Left lung (tissue), 10 donors: ENCODE results near the gene CNDP1. TPM values are rescaled to one million over a fixed set of nuclear protein-coding genes. Genes with fewer than 3 reads are reported as not detected.

Experiments
- ATAC-seq: fragments of 200-7000 bp; cut with Tn5 transposase; one replicate; pipeline ENCODE4 v1.9.1; 2020; ENCODE audit warnings: moderate library complexity
- DNase-seq, 4 donors: peaks; one replicate each; pipeline ENCODE4 v3.0.0-alpha.2; 2013 to 2020
- H3K27ac ChIP-seq, 2 donors: fragments of 200-600 bp; sonication (generic) in 1 of 2; one replicate each; pipeline versions ENCODE4 v1.5.0 to v1.8.0; 2020 to 2021
- H3K27me3 ChIP-seq, 2 donors: fragments of 200-600 bp; sonication (generic) in 1 of 2; one replicate each; pipeline versions ENCODE4 v1.5.0 to v1.8.0; 2020 to 2021
- H3K36me3 ChIP-seq, 2 donors: fragments of 200-600 bp; sonication (generic) in 1 of 2; one replicate each; pipeline versions ENCODE4 v1.5.0 to v1.8.0; 2020 to 2021
- H3K4me1 ChIP-seq, 2 donors: fragments of 200-600 bp; one replicate each; pipeline ENCODE4 v1.8.0; 2021
- H3K4me3 ChIP-seq, 2 donors: fragments of 200-600 bp; sonication (generic) in 1 of 2; one replicate each; pipeline versions ENCODE4 v1.5.0 to v1.8.0; 2020 to 2021; ENCODE audit warnings: mild to moderate bottlenecking in 1 of 2
- H3K9me3 ChIP-seq, 2 donors: fragments of 200-600 bp; sonication (generic) in 1 of 2; one replicate each; pipeline versions ENCODE4 v1.5.0 to v1.8.0; 2020 to 2021
- intact Hi-C, 2 donors: fragments of 100-400 bp; cut with DNase I; formaldehyde crosslinking; loops; one replicate each; pipeline versions ENCODE4 v1.11.2 to v1.14.2; 2022
- polyA plus RNA-seq, 6 donors: library from polyadenylated mRNA; unstranded; fragments of 120-200 nt; gene quantifications; one replicate each; pipeline ENCODE4 v1.2.1, GENCODE V29; 2013; ENCODE audit not compliant: insufficient read length in 6 of 6
- total RNA-seq, 2 donors: library from RNA; stranded (reverse); fragmentation: NEBNext Ultra II Directional; extraction: Animal tissue kit (Norgen Biotek cat#: 25700); gene quantifications; one replicate each; pipeline ENCODE4 v1.2.1, GENCODE V29; 2021
- TF ChIP-seq, protein P1 (sequence below), 2 donors: fragments of 200-600 bp; sonication (generic) in 1 of 2; IDR thresholded peaks; one replicate each; pipeline versions ENCODE4 v1.5.0 to v1.8.0; 2021; ENCODE audit warnings: antibody characterized with exemption in 2 of 2
- donor health status: DM: no; HTN: yes; CAD: no.
- donor health status: DM: no; HTN: no; CAD: no.

Gene CNDP1
- total and polyA plus RNA-seq, 8 donors = 0.20 to 0.56 (median 0.37) TPM; not detected in 2

DNA sequence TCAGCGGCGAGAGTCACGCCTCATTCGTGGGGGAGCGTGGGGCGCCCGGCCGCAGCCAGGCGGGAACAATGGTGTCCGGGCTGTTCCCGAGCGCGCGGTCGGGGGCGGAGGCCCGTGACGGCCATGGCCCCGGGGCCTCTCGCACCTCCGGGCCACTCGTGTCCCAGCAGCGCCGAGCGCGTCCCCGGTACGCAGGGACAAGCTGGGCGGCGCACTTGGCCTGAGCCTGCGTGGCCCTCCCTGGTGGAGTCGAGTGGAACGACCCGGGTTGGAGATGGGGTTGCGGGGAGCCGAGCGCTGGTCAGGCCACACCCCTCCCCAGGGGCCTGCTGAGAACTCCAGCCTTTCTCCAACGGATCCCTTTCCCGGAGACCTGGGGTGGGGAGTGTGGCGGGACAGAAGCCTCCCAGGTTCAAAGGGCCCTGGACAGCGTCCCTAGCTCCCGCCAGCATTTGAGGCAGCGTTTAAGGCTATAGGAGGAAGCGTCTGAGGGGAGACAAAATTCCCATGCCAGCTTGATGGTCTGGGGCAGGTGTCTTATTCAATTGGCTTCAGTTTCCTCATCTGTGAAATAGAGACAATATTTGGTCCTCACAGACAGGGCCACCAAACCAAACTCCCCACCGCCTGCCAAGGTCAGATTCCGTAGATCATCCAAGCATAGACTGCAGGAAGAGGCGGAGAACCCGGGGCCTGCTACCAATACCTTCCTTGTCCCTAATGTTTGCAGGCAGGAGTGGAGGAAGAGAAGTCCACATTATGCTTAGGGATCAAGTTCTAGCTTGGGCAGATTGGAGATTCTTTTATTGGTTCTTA, 37.6 kb upstream of the CNDP1 start:
- TF ChIP-seq, protein P1, sequence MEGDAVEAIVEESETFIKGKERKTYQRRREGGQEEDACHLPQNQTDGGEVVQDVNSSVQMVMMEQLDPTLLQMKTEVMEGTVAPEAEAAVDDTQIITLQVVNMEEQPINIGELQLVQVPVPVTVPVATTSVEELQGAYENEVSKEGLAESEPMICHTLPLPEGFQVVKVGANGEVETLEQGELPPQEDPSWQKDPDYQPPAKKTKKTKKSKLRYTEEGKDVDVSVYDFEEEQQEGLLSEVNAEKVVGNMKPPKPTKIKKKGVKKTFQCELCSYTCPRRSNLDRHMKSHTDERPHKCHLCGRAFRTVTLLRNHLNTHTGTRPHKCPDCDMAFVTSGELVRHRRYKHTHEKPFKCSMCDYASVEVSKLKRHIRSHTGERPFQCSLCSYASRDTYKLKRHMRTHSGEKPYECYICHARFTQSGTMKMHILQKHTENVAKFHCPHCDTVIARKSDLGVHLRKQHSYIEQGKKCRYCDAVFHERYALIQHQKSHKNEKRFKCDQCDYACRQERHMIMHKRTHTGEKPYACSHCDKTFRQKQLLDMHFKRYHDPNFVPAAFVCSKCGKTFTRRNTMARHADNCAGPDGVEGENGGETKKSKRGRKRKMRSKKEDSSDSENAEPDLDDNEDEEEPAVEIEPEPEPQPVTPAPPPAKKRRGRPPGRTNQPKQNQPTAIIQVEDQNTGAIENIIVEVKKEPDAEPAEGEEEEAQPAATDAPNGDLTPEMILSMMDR (IDR thresholded peaks at IDR 0.05) = peak in 1 of 2 donors; percentile 7
- H3K27me3 ChIP-seq = no peaks in the 10 kb centered on the region
- ATAC-seq = peak; percentile 38
- intact Hi-C loops = no loop called here
- peak overlapping the region; percentile 83 to 95 for H3K27ac ChIP-seq
- DNase-seq = peak; percentile 34 to 89 (median 60)
- H3K4me3 ChIP-seq = peak overlapping the region; percentile 86 to 99
- peaks cover 4 to 9% of the 10 kb centered on the region in 2 donors for H3K36me3 ChIP-seq
- no peaks in the 10 kb centered on the region for H3K9me3 ChIP-seq
- peaks cover 17 to 45% of the 10 kb centered on the region in 2 donors for H3K4me1 ChIP-seq

DNA sequence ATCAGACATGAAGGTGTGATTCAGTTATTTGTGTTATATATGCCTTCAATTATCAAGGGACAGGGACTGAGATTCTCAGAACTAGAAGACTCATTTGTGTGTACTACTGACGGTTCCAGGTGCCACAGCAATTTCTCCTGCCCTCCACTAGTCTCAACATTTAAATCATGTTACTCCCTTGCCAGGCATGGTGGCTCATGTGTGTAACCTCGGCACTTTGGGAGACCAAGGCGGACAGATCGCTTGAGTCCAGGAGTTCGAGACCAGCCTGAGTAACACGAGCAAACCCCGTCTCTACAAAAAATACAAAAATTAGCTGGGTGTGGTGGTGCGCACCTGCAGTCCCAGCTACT, 37.0 kb upstream of the CNDP1 start:
- H3K4me1 ChIP-seq = peaks cover 17 to 51% of the 10 kb centered on the region in 2 donors
- TF ChIP-seq, protein P1 (IDR thresholded peaks at IDR 0.05) = no peak
- intact Hi-C loops = no loop called here
- ATAC-seq (no peak), DNase-seq (no peak)
- H3K9me3 ChIP-seq = no peaks in the 10 kb centered on the region
- peaks cover 6 to 15% of the 10 kb centered on the region in 2 donors for H3K36me3 ChIP-seq
- peak overlapping the region; percentile 83 to 95 for H3K27ac ChIP-seq
- H3K4me3 ChIP-seq = peak overlapping the region in 1 of 2 donors; percentile 99
- H3K27me3 ChIP-seq = no peaks in the 10 kb centered on the region

DNA sequence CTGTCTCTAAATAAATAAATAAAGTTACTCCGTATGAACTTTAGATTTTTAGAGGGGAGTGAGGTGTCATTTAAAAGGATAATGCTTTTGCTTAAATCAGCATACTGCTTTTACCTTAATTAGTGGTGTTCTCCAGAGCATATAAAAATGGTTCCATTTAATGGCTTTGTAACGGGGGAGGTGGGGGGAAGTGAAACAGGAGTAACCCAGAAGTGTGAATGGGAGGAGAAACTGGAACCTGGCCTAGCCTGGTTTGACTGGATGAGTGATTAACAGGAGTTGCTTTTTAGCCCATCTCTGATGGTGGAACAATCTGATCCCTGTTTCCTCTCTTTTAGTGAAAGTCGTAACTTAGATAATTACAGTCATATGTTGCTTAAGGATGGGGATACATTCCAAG, 36.5 kb upstream of the CNDP1 start:
- no peak for DNase-seq
- H3K4me3 ChIP-seq = peak overlapping the region in 1 of 2 donors; percentile 99
- intact Hi-C loops = no loop called here

DNA sequence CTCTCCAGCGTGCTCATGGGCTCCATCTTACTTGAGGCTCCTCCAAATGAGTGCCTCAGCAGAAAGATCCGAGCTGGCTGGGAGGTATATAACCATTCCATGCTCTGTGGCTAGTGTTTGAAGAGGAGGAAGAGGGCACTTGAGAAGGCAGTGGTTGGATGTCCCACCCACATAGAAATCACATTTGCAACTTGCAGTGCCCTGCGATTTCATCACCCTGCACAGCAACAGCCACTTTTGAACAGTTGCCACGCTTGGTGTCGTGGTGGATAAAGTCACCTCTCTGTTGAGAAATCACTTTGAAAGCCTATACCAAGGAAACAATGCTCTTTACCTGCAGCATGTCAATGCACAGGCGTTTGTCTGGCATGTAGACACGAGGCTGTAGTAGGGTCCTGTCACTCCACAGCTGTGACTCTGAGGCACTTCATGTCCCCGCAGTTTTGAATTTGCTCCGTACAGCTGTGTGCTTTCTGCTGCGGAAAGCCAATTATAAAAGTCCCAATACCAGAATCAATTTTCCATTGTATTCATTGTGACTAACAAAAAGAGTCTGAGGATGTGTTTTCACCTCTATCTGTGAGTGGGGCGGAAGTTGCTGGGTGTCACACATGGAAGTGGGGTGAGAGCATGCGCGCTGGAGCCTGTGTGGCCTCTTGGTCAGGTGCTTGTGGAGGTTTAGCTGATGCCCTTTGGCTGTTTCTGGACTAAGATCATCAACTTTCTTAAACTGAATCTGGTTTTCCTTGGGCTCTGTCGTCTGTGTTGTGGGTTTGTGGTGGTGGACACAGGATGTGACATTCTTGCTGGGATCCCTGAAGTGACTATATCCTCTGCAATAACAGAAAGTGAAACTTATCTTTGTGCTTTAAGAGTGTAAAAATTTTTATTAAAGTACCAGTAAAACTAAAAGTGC, 35.3 kb upstream of the CNDP1 start:
- Histone ChIP-seq H3K9me3 (no peaks in the 10 kb centered on the region), H3K27ac (peak overlapping the region; percentile 82 to 87), H3K4me3 (peak overlapping the region; percentile 8 to 42), H3K4me1 (peaks cover 17 to 56% of the 10 kb centered on the region in 2 donors), H3K27me3 (no peaks in the 10 kb centered on the region), H3K36me3 (peaks cover 6 to 32% of the 10 kb centered on the region in 2 donors)
- DNase-seq (peak in 3 of 4 donors; percentile 48 to 90 (median 84)), ATAC-seq (peak; percentile 25)
- TF ChIP-seq, protein P1 (IDR thresholded peaks at IDR 0.05) = no peak
- intact Hi-C loops = no loop called here

More for the DNA sequence above, 36.5 kb upstream of the CNDP1 start:
- peaks cover 6 to 20% of the 10 kb centered on the region in 2 donors for H3K36me3 ChIP-seq
- peak overlapping the region in 1 of 2 donors; percentile 95 for H3K27ac ChIP-seq
- no peaks in the 10 kb centered on the region for H3K27me3 ChIP-seq
- no peak for ATAC-seq
- H3K9me3 ChIP-seq = no peaks in the 10 kb centered on the region
- TF ChIP-seq, protein P1 (IDR thresholded peaks at IDR 0.05) = no peak
- peaks cover 17 to 54% of the 10 kb centered on the region in 2 donors for H3K4me1 ChIP-seq
